Measurements from ENCODE around the gene CCDC85C.

Gene CCDC85C

DNA sequence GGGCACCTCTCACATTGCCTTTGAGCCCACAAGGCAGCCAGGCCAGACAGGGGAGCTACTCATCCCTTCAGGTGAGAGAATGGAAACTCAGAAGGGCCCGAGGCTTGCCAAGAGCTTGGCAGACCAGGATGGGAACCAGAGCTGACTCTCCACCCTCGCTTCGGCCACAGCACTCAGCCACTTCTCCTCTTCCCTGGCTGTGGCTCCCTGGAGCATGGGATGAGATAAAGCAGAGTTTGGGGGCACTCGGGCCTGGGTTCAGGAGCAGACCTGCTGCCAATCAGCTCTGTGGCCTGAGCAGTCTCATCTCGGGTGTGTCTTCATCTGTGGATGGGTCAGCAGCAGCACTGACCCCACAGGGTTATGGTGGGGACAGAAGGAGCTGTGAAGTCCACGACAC, 20.0 kb upstream of the CCDC85C start:
- Histone ChIP-seq H3K36me3 (no peaks in the 10 kb centered on the region), H3K27ac (no peak overlapping the region), H3K4me1 (peaks cover 0 to 6% (median 3%) of the 10 kb centered on the region in 4 donors), H3K4me3 (no peak overlapping the region), H3K27me3 (peaks cover 0 to 40% of the 10 kb centered on the region in 2 donors), H3K9me3 (no peaks in the 10 kb centered on the region)
- no peak for DNase-seq
- intact Hi-C loops (cut with DNase I; ENCODE audit: low total_unique reads): no loop called here
- TF ChIP-seq, protein P1, sequence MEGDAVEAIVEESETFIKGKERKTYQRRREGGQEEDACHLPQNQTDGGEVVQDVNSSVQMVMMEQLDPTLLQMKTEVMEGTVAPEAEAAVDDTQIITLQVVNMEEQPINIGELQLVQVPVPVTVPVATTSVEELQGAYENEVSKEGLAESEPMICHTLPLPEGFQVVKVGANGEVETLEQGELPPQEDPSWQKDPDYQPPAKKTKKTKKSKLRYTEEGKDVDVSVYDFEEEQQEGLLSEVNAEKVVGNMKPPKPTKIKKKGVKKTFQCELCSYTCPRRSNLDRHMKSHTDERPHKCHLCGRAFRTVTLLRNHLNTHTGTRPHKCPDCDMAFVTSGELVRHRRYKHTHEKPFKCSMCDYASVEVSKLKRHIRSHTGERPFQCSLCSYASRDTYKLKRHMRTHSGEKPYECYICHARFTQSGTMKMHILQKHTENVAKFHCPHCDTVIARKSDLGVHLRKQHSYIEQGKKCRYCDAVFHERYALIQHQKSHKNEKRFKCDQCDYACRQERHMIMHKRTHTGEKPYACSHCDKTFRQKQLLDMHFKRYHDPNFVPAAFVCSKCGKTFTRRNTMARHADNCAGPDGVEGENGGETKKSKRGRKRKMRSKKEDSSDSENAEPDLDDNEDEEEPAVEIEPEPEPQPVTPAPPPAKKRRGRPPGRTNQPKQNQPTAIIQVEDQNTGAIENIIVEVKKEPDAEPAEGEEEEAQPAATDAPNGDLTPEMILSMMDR (IDR thresholded peaks at IDR 0.05): no peak

DNA sequence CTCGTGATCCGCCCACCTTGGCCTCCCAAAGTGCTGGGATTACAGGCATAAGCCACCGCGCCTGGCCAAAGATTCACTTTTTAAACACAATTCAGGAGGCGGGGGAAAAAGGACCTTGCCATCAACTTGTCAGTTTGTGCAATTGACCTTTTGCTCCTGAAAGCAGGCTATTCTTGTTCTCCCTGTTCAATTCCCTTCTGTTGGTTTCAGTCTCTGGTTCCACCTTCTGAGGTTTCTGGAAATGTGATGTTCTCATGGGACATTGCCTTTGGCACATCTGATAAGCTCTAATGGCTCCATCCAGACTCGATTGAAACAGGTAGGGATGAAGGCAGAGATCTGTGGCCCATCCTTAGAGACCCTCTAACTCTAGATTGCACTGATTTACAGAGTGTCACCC, 17.9 kb upstream of the CCDC85C start:
- H3K36me3 ChIP-seq: no peaks in the 10 kb centered on the region
- TF ChIP-seq, protein P1 (IDR thresholded peaks at IDR 0.05): no peak

DNA sequence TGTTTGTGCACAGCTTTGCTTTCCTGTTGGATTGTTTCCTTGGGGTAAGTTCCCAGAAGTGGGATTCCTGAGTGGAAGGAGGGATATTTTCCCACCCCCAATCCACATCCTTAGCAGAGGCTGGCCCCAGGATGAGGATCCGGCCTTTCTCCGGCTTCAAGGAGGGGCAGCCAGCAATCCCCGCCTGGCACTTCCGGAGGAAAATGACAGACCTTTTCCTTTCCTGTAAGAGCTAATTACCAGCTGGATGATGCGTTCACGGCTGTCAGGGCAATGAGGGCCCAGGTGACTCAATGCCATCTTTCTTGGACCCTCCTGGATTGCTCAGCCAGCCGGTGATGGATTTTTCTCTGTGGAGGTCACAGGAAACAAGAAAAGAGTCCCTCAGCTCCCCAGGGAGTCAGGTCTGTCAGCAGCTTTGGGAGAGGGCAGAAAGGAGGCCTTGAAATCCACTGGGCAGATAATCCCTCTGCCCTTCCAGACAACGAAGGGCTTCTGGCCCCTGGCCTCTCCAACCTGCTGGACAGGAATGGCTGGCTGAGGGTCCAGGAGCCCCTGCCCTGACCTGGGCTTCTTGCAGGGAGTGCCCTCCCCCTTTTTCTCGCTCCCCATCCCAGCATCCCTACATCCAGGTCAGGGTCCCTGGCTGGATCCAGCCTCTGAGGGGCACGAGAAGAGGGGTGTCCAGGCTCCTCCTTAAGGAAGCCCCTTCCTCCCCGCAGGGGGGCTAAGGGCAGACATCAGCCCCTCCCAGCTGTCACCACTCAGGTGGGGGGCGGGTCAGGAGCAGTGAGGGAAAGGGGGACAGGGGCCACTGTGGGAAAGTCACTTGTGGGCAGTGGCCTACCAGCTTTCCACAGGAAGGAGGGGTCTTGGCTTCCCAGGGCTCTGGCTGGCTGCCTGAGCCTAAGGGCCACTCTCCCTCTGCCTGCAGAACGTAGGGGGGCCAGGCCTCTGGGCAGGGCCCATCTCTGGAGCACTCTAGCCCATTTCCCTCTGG, 16.1 kb upstream of the CCDC85C start:
- DNase-seq: no peak
- H3K27me3 ChIP-seq: peaks cover 0 to 36% of the 10 kb centered on the region in 2 donors
- H3K36me3 ChIP-seq: no peaks in the 10 kb centered on the region
- TF ChIP-seq, protein P1 (IDR thresholded peaks at IDR 0.05): no peak
- intact Hi-C loops (cut with DNase I; ENCODE audit: low total_unique reads): no loop called here
- H3K9me3 ChIP-seq: no peaks in the 10 kb centered on the region
- H3K4me3 ChIP-seq: no peak overlapping the region
- H3K27ac ChIP-seq: no peak overlapping the region
- H3K4me1 ChIP-seq: peaks cover 0 to 6% (median 1%) of the 10 kb centered on the region in 4 donors

More for the DNA sequence above, 17.9 kb upstream of the CCDC85C start:
- intact Hi-C loops (cut with DNase I; ENCODE audit: low total_unique reads): no loop called here
- DNase-seq: no peak
- Histone ChIP-seq H3K4me3 (no peak overlapping the region), H3K4me1 (no peaks in the 10 kb centered on the region), H3K27ac (no peak overlapping the region), H3K27me3 (peaks cover 0 to 40% of the 10 kb centered on the region in 2 donors), H3K9me3 (no peaks in the 10 kb centered on the region)

DNA sequence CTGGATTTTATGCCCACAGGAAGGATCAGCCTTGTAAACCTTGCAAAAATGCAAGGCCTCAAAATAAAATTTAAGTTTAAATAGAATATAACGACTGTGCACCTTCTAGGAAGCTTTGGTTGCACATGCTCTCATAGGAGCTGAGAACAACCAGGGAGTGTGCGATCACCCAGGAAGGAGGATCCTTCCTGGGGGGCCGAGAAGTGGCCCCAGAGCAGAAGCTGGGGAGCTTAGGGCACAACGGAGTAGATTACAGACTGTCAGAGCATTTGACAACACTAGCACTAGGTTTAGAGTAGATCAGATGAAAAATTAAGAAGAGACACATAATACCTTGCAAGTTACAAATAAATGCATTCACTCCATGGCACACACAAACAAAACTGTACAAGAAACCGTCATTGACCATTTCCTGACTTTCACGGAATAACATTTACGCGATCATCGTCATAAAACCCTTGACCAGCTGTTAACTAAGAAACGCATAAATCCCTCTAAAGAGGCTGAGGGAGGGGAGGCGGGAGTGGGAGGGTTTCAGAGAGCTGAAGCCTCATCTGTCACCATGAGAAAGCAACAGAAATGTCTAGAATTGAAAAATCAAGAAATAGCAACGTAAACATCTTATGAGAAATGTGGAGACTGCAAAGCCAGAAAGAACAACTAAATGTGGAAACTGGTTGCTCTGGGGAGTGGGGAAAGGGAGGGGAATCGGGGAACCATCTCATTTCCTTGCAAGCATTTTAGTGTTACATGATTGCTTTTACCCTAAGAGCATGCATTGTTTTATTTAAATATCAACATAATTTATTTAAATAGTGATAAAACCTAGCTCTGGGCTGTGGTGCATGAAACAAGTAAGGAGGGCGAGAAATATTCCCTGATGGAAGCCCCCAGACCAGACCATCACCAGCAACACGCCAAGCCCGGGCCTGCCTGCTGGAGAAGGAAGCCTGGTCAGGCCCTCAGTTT, 13.1 kb upstream of the CCDC85C start:
- no peak for DNase-seq
- TF ChIP-seq, protein P1 (IDR thresholded peaks at IDR 0.05): no peak
- Histone ChIP-seq H3K36me3 (no peaks in the 10 kb centered on the region), H3K27me3 (peaks cover 0 to 40% of the 10 kb centered on the region in 2 donors), H3K27ac (no peak overlapping the region), H3K9me3 (no peaks in the 10 kb centered on the region), H3K4me3 (no peak overlapping the region), H3K4me1 (peaks cover 0 to 6% (median 3%) of the 10 kb centered on the region in 4 donors)
- intact Hi-C loops (cut with DNase I; ENCODE audit: low total_unique reads): no loop called here

DNA sequence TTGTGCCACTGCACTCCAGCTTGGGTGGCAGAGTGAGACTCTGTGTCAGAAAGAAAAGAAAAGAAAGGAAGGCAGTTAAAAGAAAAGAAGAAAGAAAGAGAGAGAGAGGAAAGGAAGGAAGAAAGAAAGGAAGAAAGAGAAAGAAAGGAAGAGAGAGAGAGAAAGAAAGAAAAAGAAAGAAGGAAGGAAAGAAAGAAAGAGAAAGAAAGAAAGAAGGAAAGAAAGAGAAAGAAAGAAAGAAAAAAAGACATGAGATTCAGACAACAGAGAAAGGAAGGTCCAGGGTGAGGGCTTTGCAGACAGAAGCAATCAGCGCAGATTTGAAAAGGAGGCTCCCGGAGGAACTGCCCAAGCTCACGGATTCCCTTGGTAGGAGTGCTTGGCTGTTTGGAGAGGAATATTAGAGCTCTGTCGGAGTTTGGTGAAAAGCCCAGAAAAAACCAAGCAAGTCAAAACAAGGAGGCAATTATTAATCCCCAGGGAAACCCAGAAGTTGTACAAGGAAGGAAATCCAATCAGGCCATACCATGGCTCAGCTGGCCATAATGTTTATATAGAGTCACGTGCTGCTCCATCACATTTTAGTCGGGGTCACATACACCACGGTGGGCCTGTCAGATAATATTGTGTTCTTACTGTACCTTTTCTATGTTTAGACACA, 11.6 kb upstream of the CCDC85C start:
- TF ChIP-seq, protein P1 (IDR thresholded peaks at IDR 0.05): no peak

More for the DNA sequence above, 11.6 kb upstream of the CCDC85C start:
- Histone ChIP-seq H3K36me3 (no peaks in the 10 kb centered on the region), H3K27me3 (peaks cover 0 to 35% of the 10 kb centered on the region in 2 donors), H3K4me1 (peaks cover 0 to 6% (median 3%) of the 10 kb centered on the region in 4 donors), H3K27ac (no peak overlapping the region), H3K9me3 (no peaks in the 10 kb centered on the region), H3K4me3 (no peak overlapping the region)
- no peak for DNase-seq
- intact Hi-C loops (cut with DNase I; ENCODE audit: low total_unique reads): no loop called here

Measured in tibial artery (tissue), 4 donors.